ENCODE results near the gene EP400. TPM values are rescaled to one million over a fixed set of nuclear protein-coding genes. Genes with fewer than 3 reads are reported as not detected.

EP400 gene
- total and polyA plus RNA-seq, 9 of the 15 experiments (the other 6 are each of a cell fraction or from before 2014, with no cell fraction given), result 4.5 to 58.0 (median 7.0) TPM

DNA sequence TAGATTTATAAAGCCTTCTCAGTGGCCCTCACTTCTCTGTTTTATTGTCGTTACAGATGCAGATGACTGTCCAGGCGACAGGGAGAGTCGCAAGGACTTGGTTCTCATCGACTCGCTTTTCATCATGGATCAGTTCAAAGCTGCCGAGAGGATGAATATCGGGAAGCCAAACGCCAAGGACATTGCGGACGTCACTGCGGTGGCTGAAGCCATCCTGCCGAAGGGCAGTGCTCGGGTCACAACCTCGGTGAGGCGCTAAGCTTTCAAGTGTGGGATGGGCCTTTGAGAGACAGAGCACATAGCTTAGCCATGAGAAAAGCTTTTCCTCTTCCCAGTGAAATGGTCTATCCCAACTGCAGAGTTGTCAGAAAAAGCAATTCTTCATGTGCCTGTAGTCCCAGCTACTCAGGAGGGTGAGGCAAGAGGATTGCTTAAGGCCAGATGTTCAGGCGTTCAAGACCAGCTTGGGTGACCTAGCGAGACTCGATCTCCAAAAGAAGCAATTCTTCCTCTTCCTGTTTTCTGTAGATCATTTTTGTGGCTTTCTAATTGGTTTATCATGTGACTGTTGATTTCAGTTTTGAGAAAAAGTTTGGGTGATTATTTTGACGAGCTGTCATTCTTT, 56.4 kb downstream of the EP400 start (continued):
- no peak for TF ChIP-seq ESRRB (CRISPR knock-in tag; IDR thresholded peaks at IDR 0.05; ENCODE audit: borderline replicate concordance)
- no peak for TF ChIP-seq ZNF408 (CRISPR knock-in tag; IDR thresholded peaks at IDR 0.05; ENCODE audit: low read depth)
- TF ChIP-seq ZNF436 (CRISPR knock-in tag; IDR thresholded peaks at IDR 0.05), result no peak
- no peak for TF ChIP-seq HLTF (IDR thresholded peaks at IDR 0.05)
- TF ChIP-seq, protein P1, sequence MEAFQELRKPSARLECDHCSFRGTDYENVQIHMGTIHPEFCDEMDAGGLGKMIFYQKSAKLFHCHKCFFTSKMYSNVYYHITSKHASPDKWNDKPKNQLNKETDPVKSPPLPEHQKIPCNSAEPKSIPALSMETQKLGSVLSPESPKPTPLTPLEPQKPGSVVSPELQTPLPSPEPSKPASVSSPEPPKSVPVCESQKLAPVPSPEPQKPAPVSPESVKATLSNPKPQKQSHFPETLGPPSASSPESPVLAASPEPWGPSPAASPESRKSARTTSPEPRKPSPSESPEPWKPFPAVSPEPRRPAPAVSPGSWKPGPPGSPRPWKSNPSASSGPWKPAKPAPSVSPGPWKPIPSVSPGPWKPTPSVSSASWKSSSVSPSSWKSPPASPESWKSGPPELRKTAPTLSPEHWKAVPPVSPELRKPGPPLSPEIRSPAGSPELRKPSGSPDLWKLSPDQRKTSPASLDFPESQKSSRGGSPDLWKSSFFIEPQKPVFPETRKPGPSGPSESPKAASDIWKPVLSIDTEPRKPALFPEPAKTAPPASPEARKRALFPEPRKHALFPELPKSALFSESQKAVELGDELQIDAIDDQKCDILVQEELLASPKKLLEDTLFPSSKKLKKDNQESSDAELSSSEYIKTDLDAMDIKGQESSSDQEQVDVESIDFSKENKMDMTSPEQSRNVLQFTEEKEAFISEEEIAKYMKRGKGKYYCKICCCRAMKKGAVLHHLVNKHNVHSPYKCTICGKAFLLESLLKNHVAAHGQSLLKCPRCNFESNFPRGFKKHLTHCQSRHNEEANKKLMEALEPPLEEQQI (IDR thresholded peaks at IDR 0.05), result no peak

DNA sequence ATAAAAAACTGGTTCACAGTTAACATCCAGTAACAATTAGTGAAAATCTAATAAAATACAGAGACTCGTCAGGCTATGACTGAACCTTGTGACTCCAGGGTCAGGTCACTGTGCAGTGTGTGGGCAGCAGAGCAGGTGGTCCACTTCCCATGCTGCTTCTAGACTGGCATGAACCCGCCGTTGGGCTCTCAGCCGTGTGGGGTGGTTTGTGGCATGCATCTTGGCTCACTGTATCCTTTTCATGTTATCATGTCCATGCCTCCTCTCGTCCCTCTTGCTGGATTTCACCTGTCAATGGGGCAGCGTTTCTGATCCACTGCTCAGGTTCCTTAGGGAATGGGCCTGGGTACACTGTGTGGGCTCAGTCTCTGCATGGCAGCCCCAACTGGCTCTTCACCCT, 57.3 kb downstream of the EP400 start:
- H2AFZ ChIP-seq (ENCODE audit: low read depth, low read length), result no peak overlapping the region
- ChIA-PET POLR2A (no interaction called here), CTCF (ENCODE audit: low intra/inter-chr PET ratio) (no interaction called here)
- H4K20me1 ChIP-seq (replicated peaks; ENCODE audit: control insufficient read depth, insufficient read depth, low read length), result no peaks in the 10 kb centered on the region
- no peaks in the 10 kb centered on the region for H3K9me3 ChIP-seq (replicated peaks; ENCODE audit: control insufficient read depth, insufficient read depth, low read depth, low read length)
- intact Hi-C loops (cut with micrococcal nuclease) (no loop called here), in situ Hi-C loops (cut with MboI) (no loop called here)
- peaks cover 8% of the 10 kb centered on the region; the same call in 1 of the 3 replicates for H3K79me2 ChIP-seq (ENCODE audit: control insufficient read depth, insufficient read depth, low read length)
- 95% methylated on average over 6 of the region's 6 CpGs for WGBS (ENCODE audit: insufficient coverage, low coverage, missing lambda C conversion rate)
- ATAC-seq, result no peak
- BruUV-seq (replicated peaks), result no TSS peak
- peaks cover 82% of the 10 kb centered on the region for H3K36me3 ChIP-seq (ENCODE audit: control insufficient read depth, insufficient read depth, low read length)
- no peak overlapping the region for H3K27ac ChIP-seq (ENCODE audit: extremely low read depth, low read depth, low read length)
- no peaks in the 10 kb centered on the region for H3K9me1 ChIP-seq (ENCODE audit: control insufficient read depth, insufficient read depth, low read length)
- H3K4me2 ChIP-seq (ENCODE audit: insufficient read depth, low read length), result no peak overlapping the region
- no peaks in the 10 kb centered on the region for H3K27me3 ChIP-seq (ENCODE audit: control insufficient read depth in 2 of 2, insufficient read depth in 2 of 2, low read length in 2 of 2)
- H3K4me1 ChIP-seq (replicated peaks in 1 of 2; ENCODE audit: control insufficient read depth in 2 of 2, insufficient read depth in 2 of 2, low read length in 2 of 2), result no peaks in the 10 kb centered on the region
- H3K9ac ChIP-seq (ENCODE audit: insufficient read depth in 1 of 2, low read depth in 2 of 2, low read length in 2 of 2), result no peak overlapping the region
- no peak overlapping the region for H3K4me3 ChIP-seq
- DNase-seq (ENCODE audit: extremely low read depth in 1 of 4, low spot score in 3 of 4), result no peak
- no peak for FAIRE-seq
- TF ChIP-seq HNRNPH1 (optimal IDR thresholded peaks at IDR 0.05; ENCODE audit: low read depth, low read length), result no peak
- TF ChIP-seq, protein P2, sequence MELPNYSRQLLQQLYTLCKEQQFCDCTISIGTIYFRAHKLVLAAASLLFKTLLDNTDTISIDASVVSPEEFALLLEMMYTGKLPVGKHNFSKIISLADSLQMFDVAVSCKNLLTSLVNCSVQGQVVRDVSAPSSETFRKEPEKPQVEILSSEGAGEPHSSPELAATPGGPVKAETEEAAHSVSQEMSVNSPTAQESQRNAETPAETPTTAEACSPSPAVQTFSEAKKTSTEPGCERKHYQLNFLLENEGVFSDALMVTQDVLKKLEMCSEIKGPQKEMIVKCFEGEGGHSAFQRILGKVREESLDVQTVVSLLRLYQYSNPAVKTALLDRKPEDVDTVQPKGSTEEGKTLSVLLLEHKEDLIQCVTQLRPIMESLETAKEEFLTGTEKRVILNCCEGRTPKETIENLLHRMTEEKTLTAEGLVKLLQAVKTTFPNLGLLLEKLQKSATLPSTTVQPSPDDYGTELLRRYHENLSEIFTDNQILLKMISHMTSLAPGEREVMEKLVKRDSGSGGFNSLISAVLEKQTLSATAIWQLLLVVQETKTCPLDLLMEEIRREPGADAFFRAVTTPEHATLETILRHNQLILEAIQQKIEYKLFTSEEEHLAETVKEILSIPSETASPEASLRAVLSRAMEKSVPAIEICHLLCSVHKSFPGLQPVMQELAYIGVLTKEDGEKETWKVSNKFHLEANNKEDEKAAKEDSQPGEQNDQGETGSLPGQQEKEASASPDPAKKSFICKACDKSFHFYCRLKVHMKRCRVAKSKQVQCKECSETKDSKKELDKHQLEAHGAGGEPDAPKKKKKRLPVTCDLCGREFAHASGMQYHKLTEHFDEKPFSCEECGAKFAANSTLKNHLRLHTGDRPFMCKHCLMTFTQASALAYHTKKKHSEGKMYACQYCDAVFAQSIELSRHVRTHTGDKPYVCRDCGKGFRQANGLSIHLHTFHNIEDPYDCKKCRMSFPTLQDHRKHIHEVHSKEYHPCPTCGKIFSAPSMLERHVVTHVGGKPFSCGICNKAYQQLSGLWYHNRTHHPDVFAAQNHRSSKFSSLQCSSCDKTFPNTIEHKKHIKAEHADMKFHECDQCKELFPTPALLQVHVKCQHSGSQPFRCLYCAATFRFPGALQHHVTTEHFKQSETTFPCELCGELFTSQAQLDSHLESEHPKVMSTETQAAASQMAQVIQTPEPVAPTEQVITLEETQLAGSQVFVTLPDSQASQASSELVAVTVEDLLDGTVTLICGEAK (IDR thresholded peaks at IDR 0.05), result no peak
- TF ChIP-seq, protein P2 (CRISPR knock-in tag; IDR thresholded peaks at IDR 0.05), result no peak
- TF ChIP-seq FOXK1 (CRISPR knock-in tag; IDR thresholded peaks at IDR 0.05; ENCODE audit: borderline replicate concordance), result no peak
- TF ChIP-seq BRF1 (IDR thresholded peaks at IDR 0.05; ENCODE audit: borderline replicate concordance, extremely low read depth, insufficient read length), result no peak
